HL-60 (cell line): ENCODE measurements around the gene RBM10.

Experiments used
- CTCF ChIP-seq: IDR thresholded peaks from one replicate; pipeline ENCODE4 v1.5.1; 2011; ENCODE audit warnings: low read length, control low read depth, inconsistent platforms; ENCODE audit not compliant: insufficient read depth
- GABPA ChIP-seq: IDR thresholded peaks from 2 replicates; pipeline ENCODE4 v1.6.1; 2012; ENCODE audit warnings: low read depth

- TF ChIP-seq CTCF (no peak), GABPA (no peak)
Observed at GRCh38 chrX:47198026-47198686, 53.1 kb downstream of the RBM10 start.
